ENCODE results near the gene SLC17A2.

Gene SLC17A2

GRCh38 chr6:25918083-25918683 lies 12.3 kb downstream of the SLC17A2 start:
- no peak for DNase-seq

DNA sequence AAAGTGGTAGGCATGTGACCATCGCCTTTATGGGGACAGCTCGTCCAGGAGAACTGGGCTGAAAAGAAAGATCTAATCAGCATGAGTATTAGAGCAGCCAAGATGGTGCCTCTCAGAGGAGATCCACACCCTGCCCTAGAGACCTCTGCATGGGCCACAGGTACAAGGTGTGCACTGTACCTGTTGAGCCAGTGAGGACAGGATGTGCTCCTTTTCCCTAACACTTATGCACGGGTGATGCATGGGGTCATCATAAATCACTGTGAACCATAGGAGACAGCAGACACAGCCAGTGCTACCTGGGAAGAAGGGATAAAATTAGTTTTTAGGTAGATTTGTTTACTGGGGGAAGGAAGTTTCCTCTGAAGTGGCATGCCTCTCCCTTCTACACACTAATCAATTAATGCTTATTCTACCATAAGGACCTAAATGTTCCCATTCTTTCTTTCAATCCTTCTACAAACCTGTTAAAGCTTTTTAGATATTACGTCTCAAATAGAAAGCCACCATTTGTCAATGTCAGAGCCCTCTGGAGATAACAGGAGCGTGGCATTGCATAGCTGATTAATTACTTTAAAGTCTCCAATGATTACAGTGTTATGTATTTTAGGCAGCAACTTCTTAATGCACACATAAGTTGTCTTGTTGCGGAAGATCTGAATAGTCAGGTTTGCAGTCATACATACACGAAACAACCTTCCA lies 13.6 kb downstream of the SLC17A2 start:
- DNase-seq = no peak

DNA sequence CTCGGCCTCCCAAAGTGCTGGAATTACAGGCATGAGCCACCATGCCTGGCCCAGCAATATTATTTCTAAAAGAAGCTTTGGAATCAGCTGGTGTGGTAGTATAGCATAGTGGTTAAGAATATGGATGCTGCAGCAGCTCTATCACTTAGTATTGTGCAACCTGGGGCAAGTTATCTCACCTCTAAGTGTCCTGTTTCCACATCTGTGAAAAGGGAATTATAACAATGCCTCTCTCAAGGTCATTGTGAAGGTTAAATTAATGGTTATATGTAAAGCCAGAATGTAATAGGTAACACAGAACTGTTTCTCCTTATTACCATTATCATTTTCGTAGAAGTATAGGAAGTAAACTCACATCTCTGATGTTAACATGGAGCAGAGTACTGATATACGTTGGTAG lies 14.2 kb downstream of the SLC17A2 start:
- no peak for DNase-seq

DNA sequence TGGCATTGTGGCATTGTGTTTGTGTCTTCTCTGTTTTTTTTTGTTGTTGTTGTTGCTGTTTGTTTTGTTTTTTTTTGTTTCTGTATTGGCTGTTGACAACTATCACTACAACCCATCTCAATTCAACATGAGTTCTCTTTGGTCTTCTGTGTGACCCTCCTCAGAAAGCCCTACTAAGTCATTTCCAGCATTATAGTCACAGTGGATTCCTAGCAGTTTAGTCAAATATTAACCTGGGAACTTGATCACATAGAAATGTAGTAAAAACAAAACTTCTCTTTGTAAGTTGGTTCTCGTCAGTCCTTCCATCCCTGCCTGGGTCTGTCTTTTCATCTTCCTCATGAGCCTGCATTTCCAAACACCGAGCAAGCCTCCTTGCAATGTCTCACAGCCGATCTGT lies 16.8 kb downstream of the SLC17A2 start:
- no peak for DNase-seq

DNA sequence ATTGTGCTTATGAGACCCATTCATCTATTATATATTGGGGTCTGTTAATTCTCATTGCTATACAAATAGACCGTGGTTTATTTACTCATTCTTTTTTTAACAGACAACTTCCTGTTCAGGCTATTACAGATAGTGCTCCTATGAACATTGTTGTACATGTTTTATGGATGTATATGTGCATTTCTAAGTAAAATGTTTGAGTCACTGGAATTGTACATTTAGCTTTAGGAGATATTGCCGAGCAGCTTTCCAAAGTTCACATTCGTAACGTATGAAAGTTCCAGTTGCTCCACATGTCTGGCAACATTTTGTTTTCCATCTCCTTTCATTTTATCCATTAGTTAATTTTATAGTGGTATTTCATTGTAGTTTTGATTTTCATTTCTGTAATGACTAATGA lies 19.1 kb downstream of the SLC17A2 start:
- no peak for DNase-seq

- DNase-seq = no peak
Measured at GRCh38 chr6:25907475-25908014, 22.9 kb downstream of the SLC17A2 start.

DNA sequence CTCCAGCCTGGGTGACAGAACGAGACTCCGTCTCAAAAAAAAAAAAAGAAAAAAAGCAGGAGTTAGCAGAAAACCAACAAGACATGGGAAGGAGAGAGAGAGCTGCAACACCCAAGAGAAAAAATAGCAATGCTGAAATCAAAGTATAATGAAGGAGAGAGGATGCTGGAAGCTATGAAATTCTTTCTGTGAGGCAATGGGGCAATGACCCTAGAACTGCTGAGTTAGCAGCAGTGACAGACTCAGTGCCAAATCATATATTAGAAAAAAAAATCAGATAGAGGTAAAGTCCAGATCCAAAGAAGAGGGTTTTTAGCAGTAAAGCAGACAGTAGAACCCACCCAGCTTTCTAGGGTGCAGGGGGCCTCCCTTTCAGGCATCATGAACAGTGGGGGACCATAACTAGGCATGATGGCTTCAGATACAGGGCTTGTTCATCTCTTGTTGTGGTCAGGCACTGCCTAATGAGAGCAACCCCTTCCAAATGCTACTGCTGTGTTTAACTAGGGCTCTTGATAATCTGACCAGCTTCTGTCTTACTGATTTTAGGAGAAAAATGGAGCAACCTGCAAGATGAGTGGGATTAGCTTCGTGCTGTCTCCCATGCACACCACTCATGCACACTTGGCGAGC lies 26.9 kb downstream of the SLC17A2 start:
- DNase-seq = no peak

DNA sequence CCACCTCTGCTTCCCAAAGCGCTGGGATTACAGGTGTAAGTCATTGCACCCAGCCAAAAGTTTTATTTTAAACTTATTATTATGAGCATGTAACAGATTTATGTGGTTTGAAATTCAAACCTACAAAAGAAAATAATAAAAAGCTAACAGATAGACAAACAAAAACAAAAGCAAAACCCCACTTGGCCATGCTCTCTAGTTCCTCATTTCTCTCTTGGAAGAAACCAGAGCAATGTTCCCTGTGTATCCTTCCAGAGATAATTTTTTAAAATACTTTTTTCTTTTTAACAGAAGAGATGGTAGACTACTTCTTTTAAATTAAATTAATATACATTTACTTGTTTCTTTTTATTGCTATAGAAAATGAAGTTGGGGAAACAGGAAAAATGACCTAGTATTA lies 28.4 kb downstream of the SLC17A2 start:
- DNase-seq = no peak

- DNase-seq = no peak
Measured at GRCh38 chr6:25900843-25901242, 29.6 kb downstream of the SLC17A2 start.

DNA sequence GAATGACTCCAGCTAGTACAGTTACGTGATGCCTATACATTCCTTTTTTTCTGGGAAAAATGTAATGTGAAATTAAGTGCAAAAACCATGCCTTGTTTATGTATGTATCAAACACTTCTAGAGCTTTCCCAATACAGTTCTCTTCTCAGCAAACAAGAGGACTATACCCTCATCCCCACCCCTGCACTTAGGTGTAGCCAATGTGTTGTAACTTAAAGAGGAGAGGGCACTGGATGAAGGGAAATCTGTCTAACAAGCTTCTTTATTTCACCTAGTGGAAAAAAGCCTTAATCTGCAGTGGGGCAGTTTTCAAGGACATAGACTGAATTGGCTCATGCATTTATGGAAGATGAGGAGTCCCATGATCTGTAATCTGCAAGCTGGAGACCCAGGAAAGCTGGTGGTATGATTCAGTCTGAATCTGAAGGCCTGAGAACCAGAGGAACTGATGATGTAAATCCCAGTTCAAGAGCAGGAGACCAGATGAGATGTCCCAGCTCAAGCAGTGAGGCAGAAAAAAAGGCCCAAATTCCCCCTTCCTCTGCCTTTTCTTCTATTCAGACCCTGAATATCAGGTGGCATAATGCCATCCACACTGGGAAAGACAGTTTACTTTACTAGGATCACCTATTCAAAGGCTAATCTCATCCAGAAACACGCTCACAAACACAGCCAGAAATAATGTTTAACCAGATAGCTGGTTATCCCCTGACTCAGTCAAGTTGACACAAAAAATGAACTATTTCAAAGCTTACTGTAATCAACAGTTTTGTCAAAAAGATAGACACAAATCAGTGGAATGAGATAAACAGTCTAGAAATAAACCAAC lies 30.7 kb downstream of the SLC17A2 start:
- DNase-seq = no peak

DNA sequence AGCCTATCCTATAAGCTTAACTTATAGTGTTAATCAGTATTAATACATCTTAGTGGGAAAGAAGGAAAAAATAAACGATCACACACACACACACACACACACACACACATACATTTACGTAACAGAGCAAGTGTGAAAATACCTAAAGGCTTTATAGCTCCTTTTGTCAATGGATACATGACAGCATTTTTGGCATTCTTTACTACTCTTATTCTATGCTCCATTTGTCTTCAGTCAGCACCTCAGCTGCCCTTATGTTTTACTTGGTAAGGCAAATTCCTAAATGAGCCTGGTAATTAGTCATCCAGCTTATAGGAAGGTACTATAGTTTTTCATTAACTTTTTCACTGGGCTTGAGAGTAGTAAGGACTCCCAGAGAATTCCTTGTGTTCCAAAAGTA lies 31.4 kb downstream of the SLC17A2 start:
- DNase-seq = no peak

- no peak for DNase-seq
Measured at GRCh38 chr6:25898289-25898977, 32.1 kb downstream of the SLC17A2 start.

DNA sequence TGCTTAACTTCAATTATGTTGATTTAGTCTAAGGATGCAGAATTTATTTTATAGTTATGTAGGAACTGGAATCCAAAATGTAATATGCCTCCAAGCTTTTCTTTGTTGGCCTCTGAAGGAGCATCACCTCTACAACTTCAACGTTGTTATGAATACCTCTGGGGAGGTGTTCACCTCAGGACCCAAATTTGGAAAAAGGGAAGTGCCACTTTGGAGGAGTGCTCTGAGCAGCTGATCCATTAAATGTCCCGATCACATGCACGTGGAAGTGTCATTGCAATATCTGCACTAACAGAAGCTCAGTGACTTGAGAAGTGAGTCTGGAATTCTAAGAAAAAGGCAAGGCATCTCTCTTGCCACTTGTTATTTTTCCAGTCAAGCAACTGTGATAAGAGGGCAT lies 34.2 kb downstream of the SLC17A2 start:
- DNase-seq = no peak

GRCh38 chr6:25895771-25896170 lies 34.7 kb downstream of the SLC17A2 start:
- no peak for DNase-seq

DNA sequence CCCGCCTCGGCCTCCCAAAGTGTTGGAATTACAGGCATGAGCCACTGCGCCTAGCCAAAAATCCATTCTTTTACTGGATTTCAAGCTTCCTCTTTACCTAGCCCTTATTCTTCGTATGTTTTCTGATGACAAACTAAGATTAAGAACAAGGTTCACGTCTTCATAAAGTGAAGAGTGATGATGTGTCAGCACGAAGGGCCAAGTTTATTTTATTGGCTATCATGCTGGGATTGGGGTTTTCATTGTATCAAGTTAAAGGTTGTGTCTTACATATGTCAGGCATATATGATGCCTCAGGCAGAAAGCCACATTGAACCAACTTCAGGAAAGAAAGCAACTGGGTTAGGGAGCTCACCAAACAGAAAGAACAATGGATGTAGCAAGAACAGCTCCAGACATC lies 36.7 kb downstream of the SLC17A2 start:
- DNase-seq = no peak

DNA sequence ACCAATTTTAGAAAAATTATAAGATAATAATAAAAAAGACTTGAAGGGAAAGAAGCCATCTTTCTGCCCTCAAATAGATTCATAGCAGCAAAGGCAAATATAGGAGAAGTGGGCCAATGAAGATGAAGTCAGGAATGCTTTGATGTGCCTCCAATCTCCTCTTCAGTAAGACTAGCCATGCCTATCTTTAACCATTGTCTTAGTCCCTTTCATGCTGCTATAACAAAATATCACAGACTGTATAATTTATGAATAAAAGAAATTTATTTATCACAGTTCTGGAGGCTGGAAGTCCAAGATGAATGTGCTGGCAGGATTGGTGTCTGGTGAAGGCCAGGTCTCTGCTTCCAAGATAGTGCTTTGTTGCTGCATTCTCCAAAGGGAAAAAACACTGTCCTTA lies 37.6 kb downstream of the SLC17A2 start:
- DNase-seq = no peak

DNA sequence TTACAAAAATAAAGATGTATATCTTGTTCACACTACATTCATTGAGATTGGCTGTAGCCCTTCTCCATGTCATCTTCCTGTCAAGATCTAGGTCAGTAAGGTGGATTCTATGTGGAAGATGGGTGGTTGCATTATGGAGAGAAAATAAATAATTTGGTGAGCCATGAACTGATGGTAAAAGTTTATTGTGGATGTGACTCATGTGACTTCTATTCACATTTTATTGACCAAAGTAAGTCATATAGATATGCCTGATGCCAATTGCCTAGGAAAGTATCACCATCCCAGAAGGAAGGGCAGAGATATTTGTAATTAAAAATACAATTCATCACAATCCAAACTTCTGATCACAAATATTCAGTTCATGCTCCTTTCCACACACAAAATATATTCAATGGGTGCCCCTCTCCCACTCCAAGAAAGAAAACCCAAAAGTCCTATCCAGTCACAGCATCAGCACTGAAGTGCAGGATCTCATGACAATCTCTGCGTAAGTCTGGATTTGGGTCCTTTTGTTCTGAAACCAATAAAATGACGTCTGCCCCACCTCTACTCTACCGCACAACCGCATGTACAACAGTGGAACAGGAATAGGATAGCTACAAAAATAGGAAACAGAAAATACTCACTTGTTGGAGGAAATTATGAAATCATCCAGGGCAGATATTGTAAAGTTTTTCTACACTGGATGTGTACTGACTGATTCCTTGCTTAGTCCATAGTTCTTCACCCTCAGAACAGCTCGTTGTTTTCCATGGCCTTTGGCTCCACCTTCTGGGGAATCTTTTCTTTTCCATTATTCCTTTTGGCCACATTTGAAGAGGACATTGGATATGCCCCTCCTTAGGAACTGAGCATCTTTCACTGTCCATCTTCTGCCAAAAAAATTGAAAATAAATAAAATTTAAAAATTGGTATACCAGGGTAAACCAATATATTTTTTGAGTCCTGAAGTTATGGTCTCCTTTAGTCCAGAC lies 40.3 kb downstream of the SLC17A2 start:
- DNase-seq = peak; percentile 54 to 79 (median 61)

DNA sequence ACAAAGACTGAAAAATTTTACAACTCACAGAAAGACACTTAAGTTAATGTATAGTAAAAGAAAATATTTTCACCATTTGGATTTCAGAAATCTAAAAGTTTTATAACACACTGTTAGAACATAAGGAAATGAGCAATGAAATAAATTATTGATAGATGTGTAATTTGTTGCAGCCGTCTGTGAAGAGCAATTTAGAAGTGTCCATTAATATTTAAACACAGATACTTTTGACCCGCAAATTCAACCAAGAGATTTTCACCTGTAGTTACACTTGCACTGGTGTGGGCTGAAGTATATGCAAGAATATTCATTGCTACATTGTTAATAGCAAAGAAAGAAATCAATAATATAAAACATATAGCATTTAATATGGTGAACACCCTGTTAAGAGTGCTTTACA lies 41.9 kb downstream of the SLC17A2 start:
- no peak for DNase-seq

DNA sequence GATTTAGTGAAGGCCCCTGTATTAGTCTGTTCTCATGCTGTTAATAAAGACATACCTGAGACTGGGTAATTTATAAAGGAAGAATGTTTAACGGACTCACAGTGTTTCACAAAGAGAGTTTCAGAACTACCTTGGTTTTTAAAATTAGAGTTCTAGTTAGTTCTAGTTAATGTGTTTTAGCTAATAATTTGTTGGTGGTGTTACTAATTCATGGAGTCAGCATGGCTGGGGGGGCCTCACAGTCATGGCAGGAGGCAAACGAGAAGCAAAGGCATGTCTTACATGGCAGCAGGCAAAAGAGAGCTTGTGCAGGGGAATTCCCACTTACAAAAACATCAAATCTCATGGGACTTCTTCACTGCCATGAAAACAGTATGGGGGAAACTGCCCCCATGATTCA lies 44.4 kb downstream of the SLC17A2 start:
- no peak for DNase-seq

DNA sequence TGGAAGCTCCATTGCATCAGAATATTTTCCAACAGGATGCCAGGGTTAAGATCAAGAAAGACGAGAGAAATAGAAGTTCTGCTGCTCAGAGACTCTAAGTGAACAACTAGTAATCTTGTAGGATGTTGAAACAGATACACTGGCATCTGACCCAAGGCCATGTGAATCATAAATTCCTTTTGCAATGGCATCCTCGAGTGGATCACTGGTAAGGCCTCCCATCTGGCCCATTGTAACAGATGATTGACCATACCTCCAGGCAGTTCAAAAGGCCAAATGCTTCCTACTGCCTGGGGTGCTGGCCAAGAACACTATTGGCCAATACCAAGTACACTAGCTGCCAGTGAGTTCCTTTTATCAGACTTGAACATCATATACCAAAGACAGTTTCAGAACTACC lies 46.5 kb downstream of the SLC17A2 start:
- DNase-seq = no peak

DNA sequence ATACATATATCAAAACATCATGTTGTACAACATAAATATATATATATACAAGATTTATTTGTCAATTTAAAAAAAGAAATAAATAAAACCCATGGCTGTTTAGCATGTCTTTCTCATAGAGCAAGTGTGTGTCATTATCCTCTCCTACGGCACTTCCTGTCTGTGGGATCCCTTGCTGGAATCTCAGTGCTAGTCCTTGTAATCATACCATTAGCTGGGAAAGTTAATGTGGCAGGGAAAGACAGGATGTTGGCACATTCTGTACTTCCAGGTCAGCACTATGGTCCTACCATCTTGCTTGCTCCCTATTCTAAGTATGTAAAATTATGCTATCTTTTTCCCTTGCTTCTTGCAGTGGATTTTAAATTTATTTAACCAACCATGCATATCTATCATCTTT lies 47.0 kb downstream of the SLC17A2 start:
- peak in 1 of 3 experiments; percentile 2 for DNase-seq
